GM18951 (cell line): ENCODE results near the gene AGPAT1.
"Not testable (repeated sequence)": the region's sequence is repeated elsewhere in the genome, so short reads cannot be mapped to it uniquely, and the experiment has no call there.

Experiments
- POLR2A ChIP-seq: IDR thresholded peaks from 4 replicates; pipeline ENCODE4 v1.6.1; 2011; ENCODE audit warnings: mild to moderate bottlenecking; ENCODE audit not compliant: insufficient read length, insufficient read depth; ENCODE audit errors: extremely low read depth
- in situ Hi-C: fragments of 300-500 bp; cut with MboI; formaldehyde crosslinking; loops from one replicate; pipeline ENCODE4 v1.12.0; 2022; ENCODE audit warnings: low sequenced_read_pairs, mixed read lengths, inconsistent platforms; ENCODE audit not compliant: unreplicated experiment

AGPAT1 gene

DNA sequence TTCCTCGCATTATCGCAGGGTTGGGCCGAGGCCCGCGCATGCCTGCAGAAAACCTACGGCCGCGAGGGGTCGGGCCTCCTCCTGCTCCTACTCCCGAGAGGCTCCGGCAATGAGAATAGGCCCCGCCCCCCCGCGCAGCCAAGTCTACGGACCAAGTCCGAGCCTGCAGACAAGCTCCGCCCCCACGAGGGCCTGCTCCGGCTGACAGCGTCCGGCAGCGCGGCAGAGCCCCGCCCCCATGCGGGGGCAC, 19.7 kb upstream of the AGPAT1 start:
- in situ Hi-C loops: no loop called here
- no peak for TF ChIP-seq POLR2A

DNA sequence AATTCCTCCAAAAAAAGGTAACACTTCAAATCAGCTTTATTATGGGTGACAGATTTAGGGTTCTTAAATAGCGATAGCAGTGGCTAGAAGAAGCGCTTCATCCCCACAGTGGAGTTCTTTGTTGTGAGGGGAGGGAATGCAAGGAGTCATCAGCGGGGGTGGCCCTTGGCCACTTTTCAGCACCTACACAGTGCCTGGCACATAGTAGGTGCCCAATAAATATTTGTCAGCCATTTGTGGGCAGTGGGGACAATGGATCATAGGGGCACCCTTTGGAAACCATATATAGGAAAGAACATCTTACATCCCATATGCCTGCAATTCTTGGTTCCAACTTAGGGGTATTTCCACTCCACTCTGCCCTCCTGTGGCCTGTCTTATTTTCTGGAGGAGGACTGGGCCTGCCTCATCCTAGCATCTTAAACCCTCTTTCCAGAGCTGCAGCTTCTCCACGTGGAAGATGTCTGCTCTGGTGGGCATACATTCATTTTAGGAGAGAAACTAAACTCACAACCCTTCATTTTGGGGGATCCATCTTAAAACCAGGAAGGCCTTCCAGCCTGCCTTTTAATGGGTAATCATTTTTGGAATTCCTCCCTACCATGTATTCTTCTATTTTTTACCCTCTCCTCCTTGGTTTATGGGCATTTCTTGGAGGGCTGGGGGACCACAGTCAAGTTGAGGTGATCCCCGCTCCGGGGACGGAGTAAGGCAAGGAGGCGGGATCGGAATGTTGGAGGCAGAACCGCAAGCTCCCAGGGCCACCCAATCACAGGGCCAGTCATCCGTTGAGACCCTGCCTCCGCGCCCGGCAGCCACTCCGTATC, 19.2 kb upstream of the AGPAT1 start:
- peak; percentile 48 for TF ChIP-seq POLR2A

DNA sequence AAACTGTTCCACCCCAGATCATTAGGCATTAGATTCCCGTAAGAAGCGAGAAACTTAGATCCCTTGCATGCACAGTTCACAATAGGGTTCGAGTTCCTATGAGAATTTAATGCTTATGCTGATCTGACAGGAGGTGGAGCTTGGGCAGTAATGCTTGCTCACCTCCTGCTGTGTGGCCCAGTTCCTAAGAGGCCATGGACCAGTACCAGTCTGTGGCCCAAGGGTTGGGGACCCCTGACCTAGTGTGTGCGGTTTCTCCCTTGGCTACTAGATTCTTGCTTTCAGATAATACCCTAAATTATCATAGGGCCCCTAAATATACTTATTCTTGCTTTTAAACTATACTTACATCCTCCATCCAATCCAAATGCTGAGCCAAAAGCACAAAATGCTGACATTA, 18.5 kb upstream of the AGPAT1 start:
- in situ Hi-C loops: no loop called here

More for the DNA sequence above, 19.2 kb upstream of the AGPAT1 start:
- in situ Hi-C loops: no loop called here

DNA sequence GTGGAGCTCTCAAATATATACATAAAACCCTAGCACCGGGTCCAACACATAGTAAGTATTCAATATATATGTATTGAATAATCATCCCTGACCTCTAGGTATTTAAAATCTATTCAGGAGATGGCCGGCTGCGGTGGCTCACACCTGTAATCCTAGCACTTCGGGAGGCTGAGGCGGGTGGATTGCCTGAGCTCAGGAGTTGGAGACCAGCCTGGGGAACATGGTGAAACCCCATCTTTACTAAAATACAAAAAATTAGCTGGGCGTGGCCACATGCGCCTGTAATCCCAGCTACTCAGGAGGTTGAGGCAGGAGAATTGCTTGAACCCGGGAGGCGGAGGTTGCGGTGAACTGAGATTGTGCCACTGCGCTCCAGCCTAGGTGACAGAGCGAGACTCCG, 17.2 kb upstream of the AGPAT1 start:
- in situ Hi-C loops: not testable (repeated sequence)

More for the DNA sequence above, 18.5 kb upstream of the AGPAT1 start:
- TF ChIP-seq POLR2A: no peak

DNA sequence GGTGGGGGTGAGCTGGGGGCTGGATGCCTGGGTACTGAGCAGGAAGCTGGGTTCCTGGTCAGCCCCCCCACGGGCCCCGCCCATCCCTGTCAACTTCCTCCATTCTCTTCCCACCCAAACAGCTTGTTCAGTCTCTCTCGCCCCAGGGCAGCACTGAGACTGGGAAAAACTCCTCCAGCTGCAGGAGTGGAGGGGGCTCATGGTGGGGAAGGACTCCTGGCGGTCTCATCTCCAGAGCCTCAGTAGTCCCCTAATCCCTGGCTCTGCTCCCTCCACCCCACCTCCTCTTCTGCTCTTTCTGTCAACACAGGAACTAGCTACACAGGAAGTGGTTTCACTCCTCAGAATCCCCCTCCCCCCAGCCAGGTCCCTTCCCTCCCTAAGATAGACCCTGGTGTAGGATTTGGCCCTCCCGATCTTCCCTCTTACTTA, 16.7 kb upstream of the AGPAT1 start, which contains the start of gene GPSM3:
Gene GPSM3, minus strand, starts transcription at position 36 of the 432 bp plus-strand sequence. CDS start 130 bp downstream, outside the sequence.
- in situ Hi-C loops: no loop called here
- peak; percentile 67 for TF ChIP-seq POLR2A

DNA sequence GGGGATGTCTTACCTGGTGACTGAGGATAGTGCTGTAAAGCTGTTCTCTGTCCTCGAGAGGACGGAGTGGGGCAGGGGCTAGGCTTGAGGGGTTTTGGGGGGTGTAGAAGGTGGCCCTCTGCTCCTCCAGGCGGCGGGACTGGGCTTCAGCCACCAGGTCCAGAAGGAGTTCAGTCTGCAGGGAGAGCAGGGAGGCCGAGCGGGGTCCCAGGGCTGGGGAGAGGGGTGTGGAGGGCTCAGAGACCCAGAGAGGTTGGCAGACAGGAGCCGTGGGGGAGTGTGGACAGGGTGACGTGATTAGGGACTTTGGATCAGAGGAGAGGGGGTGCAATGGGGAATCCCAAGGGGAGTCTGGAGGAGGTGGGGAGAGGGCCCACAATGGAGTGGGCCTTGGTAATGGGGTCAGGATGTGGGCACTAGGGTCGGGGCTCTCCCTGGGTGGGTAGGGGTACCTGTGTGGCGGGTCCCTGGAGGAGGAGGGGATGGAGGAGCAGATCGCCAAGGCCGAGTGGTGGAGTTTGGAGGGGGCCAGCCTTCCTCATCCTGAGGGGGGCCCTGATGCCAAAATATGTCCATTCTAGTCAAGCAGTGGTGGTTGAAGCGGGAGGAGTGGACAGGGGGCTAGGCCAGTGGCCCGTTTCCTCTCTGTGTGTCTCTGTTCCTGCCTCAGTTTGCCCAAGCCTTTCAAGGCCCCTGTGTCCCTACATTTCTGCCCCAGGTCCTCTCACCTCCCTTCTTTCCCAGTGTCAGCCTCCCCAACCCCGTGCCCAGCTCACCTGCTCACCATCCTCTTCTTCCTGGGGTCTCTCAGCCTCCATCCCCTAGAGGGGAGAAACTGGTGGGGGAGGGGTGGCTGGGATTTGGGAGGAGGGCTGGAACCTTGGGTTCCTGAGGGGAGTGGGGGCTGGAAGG, 16.1 kb upstream of the AGPAT1 start:
- TF ChIP-seq POLR2A: no peak
- in situ Hi-C loops: no loop called here

DNA sequence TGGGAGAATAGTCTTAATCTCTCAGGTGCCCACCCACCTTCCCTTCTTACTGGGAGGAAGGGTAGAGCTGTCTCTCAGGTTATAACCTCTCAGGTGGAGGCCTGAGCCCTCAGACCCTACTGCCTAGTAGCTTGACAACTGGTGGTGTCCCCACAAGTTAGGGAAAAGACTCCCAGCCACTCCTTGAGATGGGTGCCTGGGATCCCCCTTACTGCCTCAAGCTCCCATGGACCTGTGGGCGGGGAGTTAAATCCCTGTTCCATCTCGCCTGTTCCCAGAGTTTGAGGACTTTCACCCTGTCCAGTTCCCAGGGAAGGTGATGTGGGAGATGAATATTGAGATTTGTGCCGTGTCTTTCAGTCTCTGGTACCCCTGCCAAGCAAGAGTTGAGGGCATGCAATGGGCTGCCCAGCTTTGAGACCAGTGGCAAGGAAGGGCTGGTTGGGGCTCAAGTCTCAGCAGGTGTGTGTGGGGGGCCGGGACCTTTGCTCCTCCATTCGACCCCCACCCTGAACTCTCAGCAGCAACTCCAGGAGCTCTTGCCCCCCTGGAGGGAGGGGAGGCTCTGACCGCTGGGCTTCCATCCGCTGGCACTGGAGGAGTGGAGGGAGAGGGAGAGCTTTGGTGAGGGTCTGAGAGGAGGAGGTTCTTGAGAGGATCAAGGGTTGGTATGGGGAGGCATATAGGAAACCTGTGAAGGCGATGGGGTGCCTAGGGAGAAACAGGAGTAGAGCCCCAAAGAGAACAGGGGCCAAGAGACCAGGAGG, 15.2 kb upstream of the AGPAT1 start:
- in situ Hi-C loops: no loop called here
- TF ChIP-seq POLR2A: peak; percentile 38

DNA sequence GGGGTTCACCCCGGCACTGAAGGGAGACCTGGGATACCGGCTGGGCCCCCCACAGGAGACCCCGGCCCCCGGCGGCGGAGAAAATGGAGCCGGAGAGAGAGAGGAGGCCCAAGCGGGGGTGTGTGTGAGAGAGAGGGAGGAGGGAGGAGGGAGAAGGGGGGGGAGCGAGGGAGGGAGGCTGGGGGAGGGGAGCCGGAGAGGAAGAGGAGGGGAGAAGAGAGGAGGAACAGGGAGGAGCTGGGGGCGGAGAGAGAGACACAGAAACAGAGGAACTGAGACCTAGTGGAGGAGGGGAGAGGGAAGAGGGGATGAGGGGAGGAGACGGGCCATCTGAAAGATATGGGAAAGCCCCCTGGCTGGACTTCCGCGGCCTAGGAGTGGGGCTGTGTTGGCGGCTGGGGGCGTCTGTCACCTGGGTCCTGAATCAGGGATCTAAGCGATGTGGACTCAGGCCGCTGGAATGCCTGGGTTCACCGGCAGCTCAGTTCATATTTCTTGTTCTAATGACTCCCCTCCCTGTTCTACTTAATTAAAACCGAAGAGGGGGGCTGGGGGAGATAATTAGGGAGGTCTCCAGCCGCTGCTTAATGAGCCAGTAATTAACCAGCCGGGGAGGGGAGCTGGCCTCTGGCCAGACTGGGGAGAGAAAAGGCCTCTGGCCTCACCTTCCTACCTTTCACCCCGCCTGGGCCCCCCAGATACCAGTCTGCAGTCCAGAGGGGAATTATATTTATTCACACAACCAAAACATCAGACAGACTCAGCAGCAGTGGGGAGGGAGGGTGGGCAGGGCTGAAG, 14.4 kb upstream of the AGPAT1 start, which contains the start of gene PBX2:
Gene PBX2, minus strand, starts transcription at position 149 of the 798 bp plus-strand sequence. CDS start 287 bp downstream, outside the sequence.
- peak; percentile 65 for TF ChIP-seq POLR2A
- in situ Hi-C loops: no loop called here

DNA sequence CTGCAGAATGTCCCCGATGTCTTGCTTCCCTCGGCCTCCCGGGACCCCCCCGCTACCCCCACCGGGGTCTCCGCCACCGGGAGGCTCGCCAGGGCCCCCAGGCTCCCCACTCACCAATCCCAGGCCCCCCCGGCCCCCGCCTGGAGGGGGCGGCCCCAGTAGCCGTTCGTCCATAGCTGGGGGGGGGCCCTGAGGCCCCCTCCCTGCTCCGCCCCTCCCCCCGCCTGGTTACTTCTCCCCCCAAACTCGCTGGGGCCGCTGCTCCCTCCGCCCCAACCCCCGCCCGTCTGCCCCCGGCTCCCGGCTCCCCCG, 13.8 kb upstream of the AGPAT1 start:
- no peak for TF ChIP-seq POLR2A
- in situ Hi-C loops: no loop called here

DNA sequence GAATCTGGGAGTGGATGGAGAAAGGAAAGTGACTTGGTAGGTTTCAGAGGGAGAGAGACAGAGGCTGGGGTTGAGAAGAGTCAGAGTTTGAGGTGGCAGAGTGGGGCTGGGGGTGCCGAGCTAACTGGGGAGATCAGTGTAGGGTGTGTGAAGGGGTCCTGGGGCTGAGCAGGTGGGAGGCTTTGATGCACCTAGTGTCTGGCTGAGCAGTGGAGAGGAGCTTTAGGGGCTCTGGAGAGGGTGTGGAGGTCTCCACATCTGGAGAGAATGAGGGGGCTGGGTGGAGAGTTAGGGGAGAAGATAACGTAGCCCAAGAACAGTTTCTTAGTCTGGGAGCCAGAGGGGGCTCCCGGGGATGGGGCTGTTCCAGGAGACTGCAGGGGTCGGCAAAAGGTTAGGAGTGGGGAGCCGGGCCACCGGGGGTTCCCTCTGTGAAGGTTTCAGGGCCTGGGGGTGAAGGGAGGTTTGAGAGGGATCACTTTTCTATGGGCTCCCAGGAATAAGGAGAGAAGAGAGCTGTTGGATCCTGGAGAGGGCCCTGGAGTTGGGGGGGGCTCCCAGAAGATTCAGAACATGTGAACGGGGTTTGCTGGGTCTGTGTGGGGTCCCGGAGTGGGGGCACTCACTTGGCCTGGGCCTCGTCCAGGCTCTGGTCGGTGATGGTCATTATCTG, 13.3 kb upstream of the AGPAT1 start:
- in situ Hi-C loops: no loop called here

DNA sequence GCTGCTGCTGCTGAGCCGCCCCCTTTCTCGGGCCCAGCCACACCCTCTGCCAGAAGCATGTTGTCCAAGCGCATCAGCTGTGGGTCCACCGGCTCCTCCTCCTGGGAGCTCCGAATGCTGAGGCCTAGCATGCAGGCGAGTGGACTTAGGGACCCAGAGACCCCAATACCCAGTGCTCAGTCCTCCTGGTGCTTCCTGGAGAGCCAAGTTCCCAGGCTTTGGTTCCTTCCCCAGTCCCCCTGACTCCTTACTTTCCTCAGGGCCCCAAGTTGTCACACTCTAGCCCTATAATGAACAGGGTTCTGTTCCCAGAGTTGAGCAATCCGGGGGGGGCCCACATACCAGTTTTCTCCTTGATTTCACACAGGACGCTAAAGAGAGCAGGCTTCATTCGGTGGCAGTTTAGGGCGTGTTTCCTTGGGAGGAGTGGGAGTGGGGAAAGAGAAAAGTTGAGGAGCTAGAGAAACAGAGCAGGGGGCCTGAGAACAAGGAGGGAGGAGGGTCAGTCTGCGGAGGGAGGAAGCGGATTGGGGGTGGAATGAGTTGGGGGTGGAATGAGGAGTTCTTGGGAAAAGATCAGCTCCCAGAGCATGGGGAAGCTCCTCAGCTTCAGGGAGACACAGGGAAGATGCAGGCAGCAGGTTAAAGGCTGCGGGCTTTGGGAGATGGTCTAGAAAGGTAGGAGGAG, 12.6 kb upstream of the AGPAT1 start:
- in situ Hi-C loops: no loop called here
- no peak for TF ChIP-seq POLR2A

More for the DNA sequence above, 13.3 kb upstream of the AGPAT1 start:
- TF ChIP-seq POLR2A: peak; percentile 20
